ENCODE data around the gene SRP68.
"Not testable (repeated sequence)": the region's sequence is repeated elsewhere in the genome, so short reads cannot be mapped to it uniquely, and the experiment has no call there.

SRP68 gene

DNA sequence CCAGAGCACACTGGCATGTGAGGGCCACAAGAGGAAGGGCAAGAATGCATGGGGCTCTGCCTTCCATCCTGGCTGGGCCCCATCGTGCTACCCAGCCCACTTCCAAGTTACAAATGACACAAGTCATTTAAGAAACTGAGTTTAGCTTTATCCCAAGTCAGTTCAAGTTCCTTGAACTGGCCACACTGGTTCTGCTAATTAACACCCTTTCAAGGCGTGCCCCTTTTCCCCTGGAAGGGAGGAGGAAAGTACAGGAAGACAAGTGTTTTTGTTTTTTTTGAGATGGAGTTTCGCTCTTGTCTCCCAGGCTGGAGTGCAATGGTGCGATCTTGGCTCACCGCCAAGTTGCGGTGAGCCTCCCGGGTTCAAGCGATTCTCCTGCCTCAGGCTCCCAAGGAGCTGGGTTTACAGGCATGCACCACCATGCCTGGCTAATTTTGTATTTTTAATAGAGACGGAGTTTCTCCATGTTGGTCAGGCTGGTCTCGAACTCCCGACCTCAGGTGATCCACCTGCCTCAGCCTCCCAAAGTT lies 27.8 kb downstream of the SRP68 start:
- not testable (repeated sequence) for DNase-seq (ENCODE audit: low read depth)

DNA sequence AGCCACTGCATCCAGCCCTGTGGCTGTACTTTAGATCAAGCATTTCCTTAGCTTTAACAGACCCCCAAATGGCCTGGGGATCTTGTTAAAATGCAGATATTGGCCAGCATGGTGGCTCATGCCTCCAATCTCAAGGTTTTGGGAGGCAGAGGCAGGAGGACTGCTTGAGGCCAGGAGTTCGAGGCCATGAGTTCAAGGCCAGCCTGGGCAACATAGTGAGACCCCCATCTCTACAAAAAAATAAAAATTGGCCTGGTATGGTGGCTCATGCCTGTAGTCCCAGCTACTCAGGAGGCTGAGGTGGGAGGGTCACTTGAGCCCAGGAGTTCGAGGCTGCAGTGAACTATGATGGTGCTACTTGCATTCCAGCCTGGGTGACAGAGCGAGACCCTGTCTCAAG lies 29.4 kb downstream of the SRP68 start:
- not testable (repeated sequence) for DNase-seq (ENCODE audit: low read depth)

DNA sequence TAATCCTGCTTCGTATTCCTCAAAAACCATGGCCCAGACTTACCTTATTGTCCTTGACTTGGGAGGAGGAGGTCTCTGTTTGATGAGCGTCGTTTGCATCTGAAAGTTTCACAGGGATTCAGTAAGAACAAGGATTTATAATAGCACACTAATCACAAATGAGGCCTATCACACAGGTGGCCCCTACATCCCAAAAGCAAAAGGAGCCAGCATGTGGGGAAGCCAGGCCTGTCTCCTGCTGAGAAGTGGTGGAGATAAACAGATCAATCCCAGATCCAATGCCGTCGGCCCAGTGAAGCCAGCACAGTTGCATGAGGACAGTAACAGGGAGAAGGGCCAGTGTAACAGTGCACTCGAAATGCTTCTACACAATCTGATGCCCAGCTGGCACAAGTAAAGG lies 31.9 kb downstream of the SRP68 start:
- DNase-seq (ENCODE audit: low read depth): no peak

DNA sequence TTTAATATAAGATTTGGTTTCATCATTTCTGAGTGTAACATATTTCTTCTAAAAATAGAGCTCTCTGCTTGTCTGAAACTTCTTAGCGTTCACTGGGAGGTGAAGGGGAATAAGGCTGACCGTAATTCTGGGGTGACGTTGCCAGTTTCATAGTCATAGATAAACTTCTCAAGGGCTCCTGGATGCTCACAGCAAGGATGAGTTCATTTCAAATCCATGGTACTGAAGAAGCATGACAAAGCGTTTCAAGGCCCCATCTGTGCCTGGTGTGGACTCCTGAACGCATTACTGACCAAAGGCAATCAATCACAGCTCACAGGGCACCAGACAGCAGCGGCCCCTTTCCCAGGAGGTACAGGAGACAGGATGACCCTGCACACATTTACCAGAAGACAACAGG lies 33.2 kb downstream of the SRP68 start:
- DNase-seq (ENCODE audit: low read depth): no peak

DNA sequence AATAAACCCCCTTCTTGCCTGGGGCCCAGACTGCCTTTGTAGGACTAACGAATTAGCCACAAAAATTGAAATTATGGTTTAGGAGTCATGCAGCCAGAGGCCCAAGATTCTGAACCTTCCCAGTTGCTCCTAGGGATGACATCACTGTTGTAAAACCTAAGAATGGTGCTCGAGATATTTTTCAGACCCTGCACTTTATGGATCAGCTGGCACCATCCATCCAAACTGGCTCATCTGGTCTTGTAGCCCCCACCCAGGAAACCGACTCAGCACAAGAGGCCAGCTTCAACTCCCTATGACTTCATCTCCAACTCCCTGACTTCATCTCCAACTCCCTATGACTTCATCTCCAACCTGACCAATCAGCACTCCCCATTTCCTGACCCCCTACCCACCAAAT lies 34.3 kb downstream of the SRP68 start:
- DNase-seq (ENCODE audit: low read depth): no peak

DNA sequence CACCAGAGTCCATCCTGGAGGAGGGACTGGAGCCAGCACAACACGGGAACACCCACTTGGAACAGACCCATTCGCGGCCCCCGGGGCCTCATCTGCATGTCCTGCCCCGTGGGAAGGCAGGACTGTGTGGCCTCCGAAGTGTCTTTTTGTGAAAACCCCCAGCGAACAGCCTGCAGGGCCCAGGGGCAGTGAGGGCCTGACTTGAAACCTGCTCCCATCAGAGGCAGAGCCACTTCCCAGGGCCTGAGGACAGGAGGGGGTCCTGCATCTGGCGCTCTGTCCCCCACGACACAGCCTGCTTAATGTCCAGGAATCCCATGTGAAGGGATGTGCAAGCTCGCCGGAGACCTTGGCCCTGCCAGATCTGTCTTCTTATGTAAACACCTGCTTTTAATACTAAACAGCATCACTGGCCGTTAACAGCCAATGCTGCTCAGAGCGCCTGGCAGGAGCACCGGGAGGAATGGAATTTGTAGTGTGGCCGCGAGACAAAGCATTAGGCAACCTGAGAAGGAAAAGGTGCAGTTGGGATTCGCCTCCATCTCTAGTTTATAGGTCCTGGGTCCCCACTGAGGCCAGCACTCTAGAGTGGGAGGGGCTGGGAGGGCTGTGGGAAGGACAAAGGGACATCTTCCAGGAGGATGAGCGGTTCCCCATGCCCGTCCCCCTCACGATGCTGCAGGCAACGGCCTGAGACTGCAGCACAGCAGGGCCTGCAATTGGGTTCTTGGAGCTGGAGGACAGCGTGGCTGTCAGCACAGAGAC lies 35.6 kb downstream of the SRP68 start:
- DNase-seq (ENCODE audit: low read depth): no peak

DNA sequence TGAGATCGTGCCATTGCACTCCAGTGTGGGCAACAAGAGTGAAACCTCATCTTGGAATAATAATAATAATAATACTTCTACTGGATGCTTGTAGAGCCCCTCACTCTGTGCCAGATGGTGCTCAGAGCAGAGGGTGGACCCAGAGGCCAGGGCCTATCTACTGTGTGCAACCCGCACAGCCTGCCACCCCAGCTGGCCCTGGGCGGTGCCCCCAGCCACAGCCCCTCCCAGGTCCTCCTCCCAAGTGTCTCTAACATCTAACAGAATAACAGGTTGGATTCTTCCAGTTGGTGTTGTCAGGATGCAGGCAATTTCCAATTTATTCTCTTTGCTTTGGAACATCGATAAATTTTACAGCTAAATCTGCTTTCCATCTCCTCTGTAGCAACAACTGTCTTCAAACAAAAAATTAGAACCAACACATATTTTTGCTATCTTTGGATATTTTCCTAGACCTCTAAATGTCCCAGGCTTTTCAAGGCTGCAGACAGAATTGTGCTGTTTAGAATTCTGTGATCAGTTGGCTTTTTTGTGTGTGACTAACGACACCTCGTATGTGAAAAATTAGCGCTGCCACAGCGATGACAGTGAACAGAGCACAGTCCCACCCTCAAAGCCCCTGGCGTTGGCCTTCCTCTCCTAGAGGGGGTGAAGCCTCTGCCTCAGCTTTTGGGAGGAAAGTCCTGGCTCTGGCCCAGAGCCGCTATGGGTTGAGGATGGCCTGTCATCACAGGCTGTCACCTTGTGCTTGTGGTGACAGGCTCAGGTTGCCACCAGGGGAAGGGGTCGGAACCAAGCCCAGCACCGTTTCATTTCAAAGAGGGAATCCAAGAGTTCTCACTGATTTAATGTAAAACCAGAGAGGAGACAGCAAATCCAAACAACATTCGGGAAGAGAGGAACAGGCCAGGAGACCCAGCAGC lies 37.6 kb downstream of the SRP68 start:
- DNase-seq (ENCODE audit: low read depth): no peak

DNA sequence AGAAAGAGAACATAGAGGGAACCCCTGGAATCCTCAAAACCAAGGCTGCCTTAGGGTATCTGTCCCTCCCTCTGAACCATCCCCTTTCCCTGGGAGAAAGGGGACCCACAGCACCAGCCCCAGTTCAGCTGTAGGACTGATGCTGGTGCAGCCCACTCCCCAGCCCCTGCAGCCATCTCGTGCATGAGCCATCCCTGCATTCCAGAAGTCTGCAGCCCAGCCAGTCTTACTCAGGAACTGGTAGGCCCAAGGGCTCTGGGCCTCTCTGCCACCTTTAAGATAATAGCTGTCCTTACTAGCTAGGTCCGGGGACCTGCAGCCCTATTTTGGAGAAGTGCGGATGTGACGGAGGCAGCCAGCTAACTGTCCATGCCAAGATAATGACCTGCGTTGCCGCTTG lies 39.2 kb downstream of the SRP68 start:
- DNase-seq (ENCODE audit: low read depth): no peak

DNA sequence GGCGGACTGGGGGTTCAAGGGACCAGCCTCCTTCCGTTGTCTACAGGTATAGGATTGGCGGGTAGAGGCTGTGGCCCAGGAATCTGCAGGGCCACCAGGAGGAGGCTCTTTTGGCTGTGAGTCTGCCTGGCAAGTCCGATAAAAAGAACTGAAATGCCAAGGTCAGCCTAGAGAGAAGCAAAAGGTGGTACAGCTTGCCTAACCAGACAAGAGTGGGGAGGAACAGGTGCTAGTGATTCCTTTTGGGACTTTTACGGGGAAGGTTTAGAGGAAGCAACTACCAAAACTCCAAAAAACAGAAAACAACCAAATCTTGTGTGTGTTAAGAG lies 39.6 kb downstream of the SRP68 start:
- DNase-seq (ENCODE audit: low read depth): no peak

DNA sequence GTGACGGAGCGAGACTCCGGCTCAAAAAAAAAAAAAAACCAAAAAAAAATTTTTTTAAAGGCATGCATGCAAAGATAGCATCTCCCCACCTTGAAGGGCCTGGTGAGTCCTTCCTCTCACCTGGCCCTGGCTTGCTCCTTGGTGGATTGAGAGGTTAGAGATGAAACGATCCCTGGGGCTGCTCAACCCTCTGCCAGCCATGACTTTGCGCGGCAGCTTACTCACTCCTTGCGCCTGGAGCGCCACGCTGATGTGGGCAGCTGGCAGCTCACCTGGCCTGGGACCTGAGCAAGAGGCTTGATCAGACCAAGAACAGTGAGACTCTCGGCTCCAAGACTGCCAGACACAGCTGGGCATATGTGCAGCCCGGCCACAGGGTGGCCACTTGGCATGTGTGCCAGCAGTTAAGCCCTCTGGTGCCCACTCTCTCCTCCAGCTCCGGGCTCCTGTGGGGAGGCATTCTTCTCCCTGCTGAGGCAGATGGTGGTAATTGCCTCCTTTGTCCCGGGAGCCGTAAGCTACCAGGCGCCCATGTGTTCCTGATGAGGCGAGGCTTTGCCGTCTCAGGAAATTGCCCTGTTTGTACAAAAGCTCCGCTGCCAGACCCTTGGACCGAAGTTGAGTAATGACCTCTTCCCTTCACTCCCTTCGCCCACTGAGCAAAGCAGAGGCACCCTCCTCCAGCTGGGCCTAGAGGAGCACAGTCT lies 40.1 kb downstream of the SRP68 start:
- DNase-seq (ENCODE audit: low read depth): no peak

DNA sequence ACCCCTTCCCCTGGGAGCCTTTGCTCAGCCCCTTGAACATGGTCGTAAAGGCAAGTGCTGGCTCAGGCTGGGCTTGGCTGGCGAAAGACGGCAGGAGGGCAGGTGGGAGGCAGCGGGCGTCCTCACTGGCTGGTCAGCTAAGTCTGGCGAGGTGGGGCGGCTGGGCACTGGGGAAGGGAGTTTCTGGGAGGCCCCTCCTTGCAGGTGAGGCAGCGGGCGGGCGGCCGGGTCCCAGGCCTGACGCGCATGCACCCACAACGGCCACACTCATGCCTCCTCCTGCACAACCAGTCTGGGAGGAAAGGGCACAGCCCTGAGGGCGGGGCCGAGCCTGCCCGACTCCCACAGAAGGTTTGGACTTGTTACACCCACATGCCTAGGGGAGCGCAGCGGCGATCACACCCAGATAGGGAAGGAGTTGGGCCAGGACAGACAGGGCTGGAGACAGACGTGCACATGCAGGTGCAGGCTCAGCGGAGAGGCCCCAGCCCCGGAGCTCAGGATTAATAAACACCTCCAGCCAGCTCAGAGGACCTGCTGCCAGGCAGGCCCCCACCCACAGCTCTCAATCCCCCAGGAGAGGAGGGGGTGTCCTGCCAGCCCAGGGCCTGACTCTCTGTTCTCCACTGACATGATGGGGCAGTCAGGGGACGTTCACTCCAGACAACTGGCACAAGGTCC lies 45.0 kb downstream of the SRP68 start, which contains the start of gene EVPL:
Gene EVPL (minus strand): TSS at position 148 of the 681 bp plus-strand sequence. CDS start 108 bp downstream, at position 40.
- DNase-seq (ENCODE audit: low read depth): no peak

DNA sequence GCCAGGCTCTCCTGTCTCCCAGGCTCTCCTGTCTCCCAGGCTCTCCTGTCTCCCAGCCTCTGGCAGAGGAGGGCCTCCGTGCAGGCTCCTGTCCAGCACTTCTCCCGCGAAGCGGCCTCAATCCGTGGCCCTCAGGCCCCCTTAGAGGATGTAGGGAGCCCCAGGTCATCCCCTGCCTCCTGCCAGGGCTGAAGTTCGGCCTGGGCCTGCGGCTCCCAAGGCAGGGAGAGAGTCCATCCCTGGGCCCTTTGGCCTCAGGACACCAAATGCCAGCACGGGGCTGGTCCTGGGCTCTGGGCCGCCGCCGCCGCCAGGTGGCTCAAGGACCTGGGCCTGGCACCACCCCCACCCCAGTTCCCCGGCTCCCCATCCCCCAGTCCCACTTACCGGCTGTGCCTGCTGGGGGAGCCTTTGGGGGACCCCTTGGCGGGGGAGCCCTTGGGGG lies 45.6 kb downstream of the SRP68 start:
- no peak for DNase-seq (ENCODE audit: low read depth)

DNA sequence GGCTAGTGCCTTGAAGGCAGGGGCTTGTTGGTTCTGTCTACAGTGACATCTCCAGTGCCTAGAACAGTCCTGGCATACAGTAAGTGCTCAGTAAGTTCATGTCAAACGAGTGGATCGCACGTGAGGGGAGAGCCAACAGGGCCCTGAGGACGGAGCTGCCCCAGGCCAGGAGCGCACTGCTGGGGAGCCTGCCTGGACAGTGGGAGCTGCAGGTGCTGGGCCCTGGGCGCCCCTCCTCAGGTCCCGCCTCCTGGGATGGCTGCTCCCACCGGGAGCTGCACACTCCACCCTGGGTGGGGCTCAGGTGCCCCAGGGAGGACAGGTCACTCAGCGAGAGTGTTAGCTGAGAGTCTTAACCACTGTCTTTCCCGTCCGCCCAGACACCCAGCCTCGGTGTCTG lies 47.0 kb downstream of the SRP68 start:
- DNase-seq (ENCODE audit: low read depth): no peak

DNA sequence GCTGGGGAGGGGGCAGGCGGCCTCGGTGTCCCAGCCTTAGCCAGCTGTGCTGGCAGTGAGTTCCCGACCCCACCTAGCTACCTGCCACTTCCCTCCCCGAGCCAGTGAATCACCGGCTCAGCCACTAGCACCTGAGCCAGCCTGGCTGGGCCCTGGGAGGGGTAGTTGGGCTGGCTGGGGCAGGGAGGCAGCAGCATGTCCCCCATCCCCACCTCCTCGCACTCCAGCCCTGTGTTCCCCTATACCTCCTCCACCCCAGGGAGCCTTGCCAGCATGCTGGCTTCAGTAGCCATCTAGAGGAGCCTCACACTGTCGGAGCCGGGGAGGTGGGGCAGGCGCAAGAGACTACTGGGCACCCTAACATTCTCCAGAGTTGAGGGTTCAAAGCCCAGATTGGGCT lies 48.0 kb downstream of the SRP68 start:
- no peak for DNase-seq (ENCODE audit: low read depth)

DNA sequence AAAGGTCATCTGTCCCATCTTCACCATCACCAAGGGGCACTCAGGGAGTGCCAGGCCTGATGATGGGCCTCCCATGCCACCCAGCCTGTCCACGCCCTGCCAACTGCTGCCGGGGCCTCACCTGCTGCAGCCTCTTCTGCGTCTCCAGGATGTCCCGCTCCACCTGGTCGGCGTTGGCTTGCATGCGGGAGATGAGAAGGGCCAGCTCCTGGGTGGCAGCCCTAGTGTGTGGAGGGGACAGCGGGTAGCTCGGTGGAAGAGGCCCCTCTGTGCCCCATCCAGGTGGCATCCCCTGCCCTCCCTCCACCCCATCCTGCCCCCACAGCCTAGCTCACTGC lies 48.4 kb downstream of the SRP68 start:
- no peak for DNase-seq (ENCODE audit: low read depth)

DNA sequence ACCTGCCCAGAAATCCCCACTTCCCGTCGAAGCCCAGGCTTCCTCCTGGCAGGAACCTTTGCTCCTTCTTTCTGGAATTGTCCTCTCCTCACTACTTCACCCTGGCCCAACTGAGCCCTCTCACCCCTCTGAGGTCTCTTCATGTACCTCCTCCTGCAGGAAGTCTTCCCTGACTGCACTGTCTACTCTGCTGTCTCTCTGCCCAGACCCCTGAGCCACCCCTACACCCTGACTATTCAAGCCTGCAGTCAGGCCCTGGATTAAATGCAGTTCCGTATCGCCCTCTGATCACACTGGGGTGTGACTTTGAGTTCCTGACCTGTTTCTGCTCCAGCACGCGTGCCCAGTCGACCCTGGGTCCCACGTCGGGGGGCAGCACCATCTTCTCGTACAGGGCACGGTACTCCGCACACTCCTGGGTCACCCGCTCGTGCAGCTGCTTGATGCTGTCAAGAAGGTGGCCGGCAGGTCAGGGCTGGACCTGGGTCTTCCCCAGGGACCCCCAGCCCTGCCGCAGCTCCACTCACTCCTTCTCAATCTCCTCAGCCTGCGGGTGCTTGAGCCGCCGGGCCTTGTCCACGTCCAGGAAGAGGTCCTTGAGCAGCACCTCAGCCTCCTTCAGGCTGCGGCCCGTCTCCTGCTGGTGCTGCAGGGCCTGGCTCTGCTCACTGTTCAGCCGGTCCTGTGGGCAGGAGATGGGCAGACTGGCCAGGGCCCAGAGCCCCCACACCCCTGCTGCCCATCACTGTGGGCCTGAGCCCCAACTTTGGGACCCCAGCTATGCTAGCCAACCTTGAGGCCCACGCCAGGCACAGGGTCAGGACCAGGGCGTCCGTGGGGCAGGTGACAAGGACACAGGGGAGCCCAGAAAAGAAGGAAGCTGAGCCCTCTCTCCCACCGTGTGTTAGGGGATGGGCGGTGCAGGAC lies 49.1 kb downstream of the SRP68 start:
- no peak for DNase-seq (ENCODE audit: low read depth)

DNA sequence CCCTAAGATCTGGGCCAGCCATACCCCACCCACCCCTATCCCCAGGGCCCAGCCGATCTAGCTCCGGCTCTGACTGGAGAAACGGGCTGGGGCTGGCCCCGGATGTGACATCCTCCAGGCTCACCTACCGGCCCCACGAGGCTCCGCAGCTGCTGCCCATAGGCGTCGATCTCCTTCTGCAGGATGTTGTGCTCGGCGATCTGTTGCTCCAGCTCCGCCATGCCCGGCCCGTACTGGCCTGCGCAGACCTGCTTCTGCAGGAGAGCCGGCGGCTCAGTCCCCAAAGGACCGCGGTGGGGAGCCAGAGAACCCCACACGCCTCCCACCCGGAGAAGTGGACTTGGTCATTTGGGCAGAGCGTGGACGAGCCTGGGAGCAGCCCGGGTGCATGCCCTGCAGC lies 50.0 kb downstream of the SRP68 start:
- no peak for DNase-seq (ENCODE audit: low read depth)

DNA sequence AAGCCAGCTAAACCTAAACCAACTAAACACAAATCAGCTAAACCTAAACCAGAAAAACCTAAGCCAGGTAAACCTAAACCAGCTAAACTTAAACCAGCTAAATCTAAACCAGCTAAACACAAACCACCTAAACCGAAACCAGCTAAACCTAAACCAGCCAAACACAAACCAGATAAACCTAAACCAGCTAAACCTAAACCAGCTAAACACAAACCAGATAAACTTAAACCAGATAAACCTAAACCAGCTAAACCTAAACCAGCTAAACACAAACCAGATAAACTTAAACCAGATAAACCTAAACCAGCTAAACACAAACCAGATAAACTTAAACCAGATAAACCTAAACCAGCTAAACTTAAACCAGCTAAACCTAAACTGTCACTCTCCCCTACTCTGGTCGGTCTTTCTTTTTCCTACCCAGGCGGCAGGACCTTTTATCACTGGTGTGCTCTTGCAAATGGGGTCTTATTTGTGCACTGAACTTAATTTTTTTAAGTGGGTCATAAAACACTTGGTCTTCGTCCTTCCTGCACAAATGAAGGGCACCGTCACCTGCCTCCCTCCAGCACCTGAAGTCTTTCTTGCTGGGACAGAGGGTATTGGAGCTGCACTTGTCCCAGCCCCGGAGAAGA lies 52.4 kb downstream of the SRP68 start:
- DNase-seq (ENCODE audit: low read depth): no peak

DNA sequence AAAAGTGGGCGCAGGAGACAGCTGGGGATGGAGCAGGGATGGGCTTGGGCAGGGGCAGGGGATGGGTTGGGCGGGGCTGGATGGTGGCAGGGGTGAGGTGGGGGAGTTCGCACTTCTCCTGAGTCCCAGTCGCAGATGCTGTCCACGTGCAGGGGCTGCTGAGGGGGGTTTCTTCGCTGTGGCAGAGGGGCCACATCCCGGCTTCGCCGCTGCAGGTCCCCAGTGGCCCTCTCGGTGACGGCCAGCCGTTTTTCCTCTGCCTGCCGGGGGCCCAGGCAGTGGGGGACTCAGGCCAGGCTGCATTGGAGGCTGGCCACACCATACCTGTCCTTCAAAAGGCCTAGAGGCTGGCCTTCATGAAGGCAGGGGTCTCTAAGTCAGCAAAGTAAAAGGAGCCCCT lies 53.5 kb downstream of the SRP68 start:
- DNase-seq (ENCODE audit: low read depth): no peak

DNA sequence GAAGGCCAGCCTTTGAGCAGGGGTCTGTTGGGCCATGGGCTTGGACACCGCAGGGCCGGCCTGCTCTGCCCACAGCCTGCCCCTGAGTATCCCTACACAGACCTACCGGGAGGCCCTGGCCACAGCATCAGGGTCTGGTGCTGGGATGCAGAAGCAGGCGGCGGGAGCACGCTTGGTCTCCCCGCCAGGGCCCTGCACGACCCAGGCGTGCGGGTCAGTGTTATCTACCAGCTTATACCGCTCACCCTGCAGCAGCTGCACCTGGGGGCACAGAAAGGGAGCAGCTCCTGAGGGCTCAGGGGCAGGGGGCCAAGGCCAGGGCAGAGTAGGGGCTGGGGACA lies 54.0 kb downstream of the SRP68 start:
- DNase-seq (ENCODE audit: low read depth): no peak
